ENCODE measurements around the gene CSAD. TPM values are rescaled to one million over a fixed set of nuclear protein-coding genes. Genes with fewer than 3 reads are reported as not detected.
A peak's percentile ranks its signal among the peaks of the same experiment; 100 is the strongest.

Gene CSAD
- total and polyA plus RNA-seq, 10 donors: 17.9 to 73.0 (median 36.3) TPM

DNA sequence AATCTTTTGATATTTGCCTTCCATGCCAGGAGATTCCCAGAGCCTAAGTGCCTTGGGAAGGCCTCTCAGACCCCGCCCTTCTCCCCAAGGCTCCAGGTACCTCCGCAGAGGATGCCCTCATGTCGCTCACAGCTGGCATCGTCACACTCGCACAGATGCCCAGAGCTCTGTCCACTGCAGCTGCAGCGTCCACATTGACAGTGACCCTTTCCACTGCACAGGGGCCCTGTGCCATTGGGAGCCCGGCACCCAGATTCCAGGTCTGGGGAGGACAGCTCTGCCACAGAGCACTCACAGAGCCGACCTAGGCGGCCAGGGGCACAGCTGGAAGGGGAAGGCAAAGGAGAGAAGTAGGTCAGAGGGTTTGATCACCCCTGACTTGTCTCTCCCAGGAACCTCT, 12.3 kb upstream of the CSAD start:
- Histone ChIP-seq H3K27me3 (replicated peaks in 1 of 7) (no peaks in the 10 kb centered on the region), H3K9me3 (no peaks in the 10 kb centered on the region), H3K4me1 (peaks cover 6 to 57% (median 25%) of the 10 kb centered on the region in 6 donors), H3K27ac (no peak overlapping the region), H3K36me3 (peaks cover 0 to 96% (median 45%) of the 10 kb centered on the region in 6 donors), H3K4me3 (no peak overlapping the region)
- DNase-seq: no peak
- intact Hi-C loops (cut with DNase I; ENCODE audit: low total_unique reads): loop anchor here (5.0 kb wide), 1 partner anchor 36 kb away; no protein-coding TSS in a partner anchor
- WGBS, 5 donors: 92 to 96% (median 93%) methylated on average over 9 of the region's 9 CpGs
- TF ChIP-seq, protein P1, sequence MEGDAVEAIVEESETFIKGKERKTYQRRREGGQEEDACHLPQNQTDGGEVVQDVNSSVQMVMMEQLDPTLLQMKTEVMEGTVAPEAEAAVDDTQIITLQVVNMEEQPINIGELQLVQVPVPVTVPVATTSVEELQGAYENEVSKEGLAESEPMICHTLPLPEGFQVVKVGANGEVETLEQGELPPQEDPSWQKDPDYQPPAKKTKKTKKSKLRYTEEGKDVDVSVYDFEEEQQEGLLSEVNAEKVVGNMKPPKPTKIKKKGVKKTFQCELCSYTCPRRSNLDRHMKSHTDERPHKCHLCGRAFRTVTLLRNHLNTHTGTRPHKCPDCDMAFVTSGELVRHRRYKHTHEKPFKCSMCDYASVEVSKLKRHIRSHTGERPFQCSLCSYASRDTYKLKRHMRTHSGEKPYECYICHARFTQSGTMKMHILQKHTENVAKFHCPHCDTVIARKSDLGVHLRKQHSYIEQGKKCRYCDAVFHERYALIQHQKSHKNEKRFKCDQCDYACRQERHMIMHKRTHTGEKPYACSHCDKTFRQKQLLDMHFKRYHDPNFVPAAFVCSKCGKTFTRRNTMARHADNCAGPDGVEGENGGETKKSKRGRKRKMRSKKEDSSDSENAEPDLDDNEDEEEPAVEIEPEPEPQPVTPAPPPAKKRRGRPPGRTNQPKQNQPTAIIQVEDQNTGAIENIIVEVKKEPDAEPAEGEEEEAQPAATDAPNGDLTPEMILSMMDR (IDR thresholded peaks at IDR 0.05 in 8 of 11, conservative IDR thresholded peaks at IDR 0.05 in 3 of 11): no peak
- TF ChIP-seq POLR2A (IDR thresholded peaks at IDR 0.05) (no peak), POLR2AphosphoS5 (IDR thresholded peaks at IDR 0.05) (peak in 1 of 3 donors; percentile 47)

DNA sequence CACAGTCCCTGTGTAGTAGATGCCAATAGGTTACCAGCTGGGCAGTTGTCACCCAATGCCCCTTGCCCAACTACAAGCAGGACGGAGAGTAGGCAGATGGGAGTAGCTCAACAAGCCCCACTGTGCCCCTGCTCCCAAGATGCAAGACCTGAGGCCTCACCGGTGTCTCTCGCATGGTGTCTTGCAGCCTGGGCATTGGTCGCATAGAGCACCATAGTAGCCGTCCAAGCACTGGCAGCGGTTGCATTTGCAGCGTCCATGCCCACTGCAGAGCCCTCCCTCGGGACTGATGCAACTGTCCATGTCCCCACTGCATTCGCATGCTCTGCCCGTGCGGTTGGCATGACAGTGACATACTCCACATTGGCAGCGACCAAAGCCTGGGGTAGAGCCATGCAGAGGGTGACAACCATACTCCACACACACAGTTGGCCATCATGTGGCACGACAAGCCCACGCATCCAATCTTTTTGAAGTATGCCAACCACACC, 11.9 kb upstream of the CSAD start:
- DNase-seq: no peak
- no peaks in the 10 kb centered on the region for H3K9me3 ChIP-seq
- no peak overlapping the region for H3K4me3 ChIP-seq
- no peaks in the 10 kb centered on the region for H3K27me3 ChIP-seq (replicated peaks in 1 of 7)
- H3K4me1 ChIP-seq: peaks cover 1 to 52% (median 21%) of the 10 kb centered on the region in 6 donors
- peaks cover 0 to 98% (median 50%) of the 10 kb centered on the region in 6 donors for H3K36me3 ChIP-seq
- 91 to 94% (median 94%) methylated on average over 3 to 14 of the region's 14 CpGs for WGBS, 5 donors
- peak; percentile 44 to 78 (median 59) for TF ChIP-seq POLR2AphosphoS5 (IDR thresholded peaks at IDR 0.05)
- TF ChIP-seq, protein P1 (IDR thresholded peaks at IDR 0.05 in 8 of 11, conservative IDR thresholded peaks at IDR 0.05 in 3 of 11): no peak
- no peak for TF ChIP-seq POLR2A (IDR thresholded peaks at IDR 0.05)
- intact Hi-C loops (cut with DNase I; ENCODE audit: low total_unique reads): loop anchor here (5.0 kb wide), 1 partner anchor 35 kb away; no protein-coding TSS in a partner anchor
- no peak overlapping the region for H3K27ac ChIP-seq

DNA sequence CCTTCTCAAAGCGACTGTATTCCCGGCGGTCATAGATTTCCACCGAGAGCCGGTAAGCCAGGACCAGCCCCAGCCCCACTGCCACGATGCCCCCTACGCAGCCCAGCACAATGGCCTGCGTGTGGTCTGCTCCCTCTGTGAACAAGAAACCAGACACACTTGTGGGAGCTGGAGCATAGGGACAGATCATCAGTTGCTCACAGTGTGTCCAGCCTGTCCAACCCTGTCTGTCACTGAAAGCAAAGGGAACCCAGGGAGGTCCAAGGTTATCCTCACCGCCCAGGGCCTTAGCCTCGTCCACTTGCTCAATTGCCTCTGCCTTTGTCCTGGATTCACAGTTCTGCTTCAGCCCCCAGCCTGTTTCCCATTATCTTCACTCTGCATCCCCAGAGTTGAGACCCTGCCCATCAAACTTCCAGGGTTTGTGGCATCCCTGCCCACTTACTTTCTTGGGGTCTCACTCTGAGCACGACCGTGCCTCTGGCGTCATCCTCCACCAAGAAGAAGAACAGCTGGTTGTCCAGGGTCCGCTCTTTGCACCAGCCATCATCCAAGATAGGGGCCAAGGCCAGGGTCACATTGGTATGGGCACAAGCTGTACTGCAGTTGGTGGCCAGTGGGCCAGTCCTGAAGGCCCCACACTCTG, 11.3 kb upstream of the CSAD start:
- WGBS, 5 donors: 92 to 96% (median 93%) methylated on average over 8 to 14 of the region's 14 CpGs
- Histone ChIP-seq H3K9me3 (no peaks in the 10 kb centered on the region), H3K27ac (peak overlapping the region in 1 of 8 donors; percentile 11), H3K27me3 (replicated peaks in 1 of 7) (no peaks in the 10 kb centered on the region), H3K36me3 (peaks cover 0 to 98% (median 55%) of the 10 kb centered on the region in 6 donors), H3K4me1 (peaks cover 0 to 47% (median 15%) of the 10 kb centered on the region in 6 donors), H3K4me3 (no peak overlapping the region)
- TF ChIP-seq, protein P1 (IDR thresholded peaks at IDR 0.05 in 8 of 11, conservative IDR thresholded peaks at IDR 0.05 in 3 of 11): no peak
- TF ChIP-seq POLR2AphosphoS5 (IDR thresholded peaks at IDR 0.05): peak in 2 of 3 donors; percentile 3 to 66
- TF ChIP-seq POLR2A (IDR thresholded peaks at IDR 0.05): no peak
- no peak for DNase-seq
- intact Hi-C loops (cut with DNase I; ENCODE audit: low total_unique reads): loop anchor here (5.0 kb wide), 1 partner anchor 35 kb away; no protein-coding TSS in a partner anchor
